CD4-positive, alpha-beta T cell treated with Interleukin-1 beta for 1 hour (primary cell): ENCODE results near the gene RELN.

Experiments used
- DNase-seq, 2 donors: peaks; one replicate each; pipeline ENCODE4 v3.0.0-alpha.2; 2020 to 2022

The RELN gene

GRCh38 chr7:103711413-103711812 lies 278.0 kb downstream of the RELN start:
- DNase-seq = no peak

DNA sequence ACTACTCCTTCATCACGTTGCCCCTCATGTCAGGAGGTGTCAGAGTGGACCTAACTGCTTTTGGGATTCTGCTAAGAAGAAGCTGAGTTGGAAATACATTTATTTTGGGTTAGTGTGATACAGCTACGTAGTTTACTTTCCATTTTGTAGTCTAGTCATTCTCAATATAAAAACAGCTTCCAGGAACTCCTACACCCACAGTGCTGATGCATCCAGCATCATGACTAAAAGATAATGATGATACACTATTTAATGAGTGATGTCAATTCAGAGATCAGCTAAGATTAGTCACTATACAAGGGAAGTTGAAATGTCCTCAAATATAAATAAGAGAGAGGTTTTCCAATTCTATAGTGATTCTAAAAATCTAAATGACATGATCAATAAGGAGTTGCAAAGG lies 279.2 kb downstream of the RELN start:
- DNase-seq = no peak

DNA sequence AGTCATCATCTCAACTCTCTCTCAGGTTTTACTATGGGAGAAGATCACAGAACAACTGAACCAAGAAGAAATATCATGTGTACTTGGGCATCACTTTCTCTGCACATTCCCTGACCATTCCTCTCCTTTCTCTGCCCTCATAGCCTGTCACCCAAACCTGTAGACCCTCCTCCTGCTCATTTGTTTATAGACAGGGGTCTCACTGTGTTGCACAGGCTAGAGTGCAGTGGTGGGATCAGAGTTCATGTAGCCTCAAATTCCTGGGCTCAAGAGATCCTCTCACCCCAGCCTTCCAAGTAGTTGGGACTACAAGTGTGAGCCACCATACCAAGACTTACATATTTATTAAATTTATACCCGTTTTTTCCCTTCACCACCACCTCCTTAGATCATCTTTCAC lies 282.7 kb downstream of the RELN start:
- DNase-seq = no peak

- DNase-seq = no peak
These were observed 283.9 kb downstream of the RELN start for GRCh38 chr7:103705542-103705941.

GRCh38 chr7:103704701-103705100 lies 284.8 kb downstream of the RELN start:
- no peak for DNase-seq

DNA sequence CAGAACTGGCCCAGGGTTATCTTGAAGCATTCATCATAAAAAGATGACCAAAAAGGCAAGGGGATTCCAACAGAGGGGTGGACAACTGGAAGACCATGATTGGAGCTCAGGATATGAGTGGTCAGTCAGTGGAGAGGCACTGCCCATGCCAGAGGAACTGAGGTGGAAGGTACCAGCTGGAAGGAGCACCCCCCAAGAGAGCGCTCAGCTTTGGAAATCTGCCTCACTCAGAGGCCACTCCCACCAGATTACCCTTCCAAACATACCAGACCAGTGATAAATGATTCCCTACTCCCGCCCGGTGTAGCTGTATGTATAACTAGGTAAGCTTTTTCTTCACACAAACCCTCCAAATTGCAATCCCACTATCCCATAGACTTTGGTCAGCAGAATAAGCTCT lies 286.5 kb downstream of the RELN start:
- DNase-seq = no peak

GRCh38 chr7:103702454-103702853 lies 287.0 kb downstream of the RELN start:
- DNase-seq = no peak

DNA sequence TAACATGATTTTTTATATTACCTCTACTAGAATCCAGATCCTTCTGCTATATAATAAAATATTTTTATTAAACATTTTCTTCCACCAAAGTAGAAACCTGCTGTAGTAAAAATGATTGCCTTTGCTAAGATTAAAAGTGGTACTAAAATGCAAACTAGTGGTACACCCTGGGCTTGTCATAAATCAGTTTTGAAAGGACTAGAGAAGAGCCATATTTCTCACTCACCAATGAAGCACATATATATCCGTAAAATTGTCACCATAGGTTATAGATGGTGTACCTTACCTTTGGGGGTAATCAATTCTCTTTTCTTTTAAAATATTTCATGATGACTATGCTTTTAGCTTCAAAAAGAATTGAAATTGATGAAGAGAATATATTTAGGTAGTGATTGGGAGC lies 290.4 kb downstream of the RELN start:
- DNase-seq = no peak

GRCh38 chr7:103698064-103698463 lies 291.4 kb downstream of the RELN start:
- no peak for DNase-seq

GRCh38 chr7:103695521-103695920 lies 293.9 kb downstream of the RELN start:
- DNase-seq = no peak

DNA sequence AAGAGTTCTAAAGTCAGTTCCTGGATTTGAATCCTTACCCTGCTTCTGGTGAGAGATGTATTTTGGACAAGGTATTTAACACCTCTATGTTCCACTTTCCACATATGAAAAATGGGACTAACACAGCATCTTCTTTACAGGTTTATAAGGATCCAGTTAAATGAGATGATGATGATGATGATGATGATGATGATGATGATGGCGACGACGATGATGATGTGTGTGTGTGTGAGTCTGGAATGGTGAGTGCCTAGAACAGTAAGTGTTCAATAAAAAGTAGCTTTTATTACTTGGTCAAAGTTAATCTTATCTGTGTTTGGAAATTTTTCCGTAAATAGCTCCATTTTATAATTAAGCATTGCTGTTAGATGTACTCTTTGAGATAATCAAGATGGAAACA lies 295.2 kb downstream of the RELN start:
- no peak for DNase-seq

DNA sequence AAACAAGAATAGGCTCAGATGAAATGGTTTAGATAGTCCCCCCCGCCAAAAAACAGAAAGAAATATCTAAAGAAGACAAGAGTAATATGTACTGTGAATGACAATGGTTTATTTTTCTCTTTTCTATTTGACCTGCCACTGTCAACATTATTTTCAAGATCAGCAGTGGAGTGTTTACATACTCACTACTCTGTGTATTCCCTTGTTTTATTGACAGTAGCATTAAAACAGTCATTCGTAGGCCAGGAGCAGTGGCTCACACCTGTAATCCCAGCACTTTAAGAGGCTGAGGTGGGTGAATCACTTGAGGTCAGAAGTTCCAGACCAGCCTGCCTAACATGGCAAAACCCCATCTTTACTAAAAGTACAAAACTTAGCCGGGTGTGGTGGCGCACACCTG lies 298.2 kb downstream of the RELN start:
- no peak for DNase-seq

DNA sequence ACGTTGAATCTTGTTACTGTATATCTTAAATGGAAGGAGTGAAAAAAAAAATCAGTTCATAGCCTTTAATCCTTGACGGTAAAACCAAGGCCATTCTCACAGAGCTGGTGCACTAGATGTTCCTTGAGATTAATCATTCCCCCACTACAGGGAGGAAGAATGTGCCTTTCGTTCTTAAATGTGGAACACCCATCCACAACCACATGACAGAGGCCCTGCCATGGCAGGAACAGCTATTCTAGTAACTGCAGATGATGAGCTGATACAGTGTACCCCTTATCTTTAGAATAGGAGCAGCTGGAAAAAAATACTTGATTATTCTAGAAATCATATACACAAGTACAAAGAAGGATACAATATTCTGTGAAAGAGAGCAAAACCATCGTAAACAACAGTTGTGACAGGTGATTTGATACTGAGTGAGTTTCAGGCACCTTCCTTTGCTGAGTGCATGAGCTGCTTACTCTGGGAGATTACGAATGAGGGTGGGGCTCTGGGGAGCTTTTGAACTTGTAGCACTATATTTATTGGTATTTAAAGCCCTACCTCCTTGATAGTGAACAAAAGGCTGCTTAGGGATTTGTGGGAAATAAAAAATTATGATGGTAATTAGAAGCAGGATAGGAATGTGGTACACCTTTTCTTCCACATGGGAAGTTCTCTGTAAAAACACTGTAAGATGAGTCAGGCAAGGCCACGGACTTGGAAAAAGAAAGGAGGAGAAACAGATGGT lies 299.1 kb downstream of the RELN start:
- no peak for DNase-seq

DNA sequence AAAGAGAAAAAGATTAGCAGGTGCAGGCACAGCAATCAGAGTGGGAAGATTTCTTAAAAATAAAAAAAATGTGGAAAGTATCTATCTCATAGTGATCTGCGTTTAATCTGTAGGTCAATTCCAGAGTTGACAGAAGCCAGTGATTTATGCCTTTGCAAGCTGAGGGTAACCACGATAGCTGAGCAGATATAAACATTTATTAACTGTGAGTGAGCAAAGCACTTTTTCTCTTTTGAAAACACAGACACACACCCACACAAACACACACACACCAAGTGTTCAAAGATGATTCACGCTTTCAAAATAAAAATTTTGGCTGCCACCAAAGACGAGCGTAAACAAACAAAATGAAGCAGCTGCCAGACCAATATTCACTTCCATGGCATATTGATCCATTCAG lies 300.2 kb downstream of the RELN start:
- DNase-seq = no peak

DNA sequence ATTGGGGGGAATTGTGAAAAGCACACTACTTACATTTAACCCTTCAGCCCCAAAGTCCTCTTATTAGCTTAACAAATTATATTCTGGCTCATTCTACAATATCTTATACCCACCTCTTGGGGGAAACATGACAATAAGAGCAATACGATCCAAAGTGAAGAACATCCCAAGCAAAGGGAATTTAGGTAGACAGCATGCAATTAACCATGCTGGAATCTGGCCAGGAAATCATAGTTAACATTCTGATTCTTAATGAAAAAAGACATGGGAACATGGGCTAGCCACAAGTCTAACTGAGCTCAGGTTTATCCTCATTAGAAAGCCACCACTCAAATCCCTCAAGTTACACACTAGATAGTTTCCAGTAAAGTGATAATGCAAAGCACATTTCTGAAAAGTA lies 301.5 kb downstream of the RELN start:
- no peak for DNase-seq

GRCh38 chr7:103687272-103687671 lies 302.2 kb downstream of the RELN start:
- DNase-seq = no peak

DNA sequence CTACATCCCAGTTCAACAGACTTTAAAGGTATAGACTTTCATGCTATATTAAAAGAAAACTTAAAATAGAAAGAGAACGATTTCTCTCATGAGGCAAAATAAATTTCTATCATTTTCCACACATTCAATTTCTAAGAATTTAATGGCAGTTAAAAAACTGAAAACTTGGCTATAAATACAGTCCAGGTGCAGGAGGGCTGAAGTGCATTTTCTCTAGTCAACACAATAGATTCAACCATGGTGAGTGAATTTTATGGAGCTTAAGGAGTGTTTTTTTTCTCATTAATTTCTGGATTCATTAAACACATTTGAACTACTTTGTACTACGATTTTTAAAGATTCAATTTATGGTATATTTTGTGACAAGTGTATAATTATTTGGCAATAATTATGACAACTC lies 302.7 kb downstream of the RELN start:
- DNase-seq = no peak

DNA sequence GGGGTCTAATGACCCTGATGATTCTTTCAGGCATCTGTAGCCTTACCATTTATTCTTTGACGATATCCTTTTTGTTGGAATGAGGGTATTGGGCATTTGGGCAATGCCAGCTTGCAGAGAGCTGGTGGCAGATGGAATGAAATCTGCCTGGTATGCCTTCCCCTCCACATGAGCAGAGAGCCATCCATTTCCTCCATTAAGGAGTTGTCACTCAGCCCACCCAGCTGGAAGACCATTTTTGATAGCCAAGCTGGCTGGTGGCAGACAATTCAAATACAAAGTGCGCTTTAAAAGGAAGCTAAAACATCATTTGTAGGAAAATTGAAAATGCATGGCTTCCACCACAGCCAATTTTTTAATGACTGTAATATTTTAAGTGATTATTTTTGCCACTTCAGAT lies 303.4 kb downstream of the RELN start:
- DNase-seq = no peak

GRCh38 chr7:103685646-103686045 lies 303.8 kb downstream of the RELN start:
- DNase-seq = no peak

DNA sequence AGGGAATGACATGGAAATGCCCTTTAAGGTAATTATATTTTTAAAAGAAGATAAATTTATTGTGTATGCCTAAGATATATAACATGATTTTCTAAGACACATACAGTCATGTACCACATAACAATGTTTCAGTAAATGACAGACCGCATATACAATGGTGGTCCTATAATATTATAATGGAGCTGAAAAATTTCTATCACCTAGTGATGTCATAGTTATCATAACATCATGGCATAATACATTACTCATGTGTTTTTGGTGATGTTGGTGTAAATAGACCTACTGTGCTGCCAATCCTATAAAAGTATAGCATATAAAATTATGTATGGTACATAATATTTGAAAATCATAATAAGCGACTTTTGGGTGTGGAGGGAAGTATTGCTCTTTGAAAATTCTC lies 306.1 kb downstream of the RELN start:
- DNase-seq = no peak

DNA sequence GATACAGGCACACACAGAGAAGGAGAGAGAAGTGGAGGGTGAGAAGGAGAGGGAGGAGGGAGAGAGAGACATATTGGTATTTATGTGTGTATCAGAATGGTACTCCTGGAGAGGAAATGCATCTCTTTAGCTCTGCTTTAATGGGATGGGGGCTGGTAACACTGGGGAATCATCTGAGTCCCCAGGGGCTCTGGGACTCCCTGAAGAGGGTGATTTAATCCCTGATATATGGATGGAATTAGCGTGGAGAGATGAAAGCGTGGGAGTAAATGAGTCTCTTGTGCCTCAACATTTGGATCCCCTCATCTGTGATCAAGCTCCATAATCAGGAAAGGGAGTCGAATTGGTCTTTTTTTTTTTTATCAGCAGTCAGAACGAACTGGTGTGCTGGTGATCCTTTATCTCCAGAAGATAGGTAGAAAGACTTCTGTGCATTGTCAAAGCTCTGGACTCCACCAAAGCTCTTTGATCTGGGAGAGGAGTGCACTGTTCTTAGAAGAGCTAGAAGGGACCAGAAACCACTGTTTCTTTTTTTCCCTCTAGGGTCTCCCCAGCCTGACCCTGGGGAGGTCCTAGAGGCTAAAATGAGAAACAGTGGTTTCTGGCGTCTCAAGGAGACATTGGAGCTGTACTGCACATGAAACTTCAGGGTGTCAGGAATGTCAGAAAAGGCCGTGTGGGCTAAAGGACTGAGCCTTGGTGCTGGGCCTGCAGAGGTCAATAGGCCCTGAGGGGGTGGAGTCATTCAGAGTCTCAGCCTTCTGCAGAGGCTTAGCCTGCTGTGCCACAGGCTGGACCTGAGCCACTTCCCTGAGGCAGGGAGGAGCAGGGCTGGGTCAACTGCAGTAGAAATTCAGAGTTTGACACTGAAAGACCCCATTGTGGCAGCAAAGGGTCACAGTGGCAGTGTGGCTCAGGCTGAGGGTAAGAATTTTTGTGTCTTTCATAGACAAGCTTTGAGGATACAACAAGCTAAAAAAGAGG lies 309.0 kb downstream of the RELN start:
- DNase-seq = no peak

- no peak for DNase-seq
These were observed 310.0 kb downstream of the RELN start for GRCh38 chr7:103679151-103680132.
